HG03469 (cell line): ENCODE measurements around the gene TPM2.

Source experiments
- ATAC-seq: cut with Tn5 transposase; IDR thresholded peaks from one replicate; pipeline ENCODE4 v1.9.1; 2021; ENCODE audit warnings: mild to moderate bottlenecking, moderate library complexity, moderate number of reproducible peaks; ENCODE audit not compliant: unreplicated experiment

TPM2 gene

DNA sequence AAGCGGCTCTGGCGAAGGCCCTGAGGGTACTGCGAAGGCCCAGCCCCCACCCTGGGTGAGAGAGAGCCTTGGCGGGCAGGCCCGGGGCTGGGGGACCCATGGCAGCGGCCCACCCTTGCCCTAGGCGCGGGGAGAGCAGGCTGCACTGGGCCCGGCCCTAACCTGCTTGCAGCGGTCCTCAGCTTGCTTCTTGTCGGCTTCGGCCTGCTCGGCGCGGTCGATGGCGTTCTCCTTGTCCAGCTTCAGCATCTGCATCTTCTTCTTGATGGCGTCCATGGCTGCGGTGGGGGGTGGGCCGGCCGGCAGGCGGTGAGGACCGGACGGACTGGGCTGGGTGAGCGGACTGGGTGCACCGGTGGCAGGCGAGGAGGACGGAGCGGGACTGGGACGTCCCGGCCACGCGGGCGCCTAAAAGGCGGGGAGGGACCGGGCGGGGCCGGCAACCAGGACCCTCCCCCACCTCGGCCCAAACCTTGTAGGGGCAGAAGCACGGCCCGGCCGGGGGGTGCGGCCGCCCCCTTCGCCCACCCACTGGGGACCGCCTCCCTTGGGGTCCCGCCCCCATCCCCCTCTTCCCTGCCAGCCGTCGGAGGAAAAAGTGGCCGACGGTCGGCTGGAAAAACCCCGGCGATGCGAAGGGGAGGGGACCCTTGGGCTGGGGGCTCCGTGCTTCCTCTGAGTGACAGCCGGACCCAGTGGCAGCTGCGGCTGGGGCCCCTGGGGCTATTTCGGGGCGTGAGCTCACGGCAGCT is at the start of gene TPM2:
Gene TPM2 (minus strand): TSS at position 384 of the 752 bp plus-strand sequence. CDS start 108 bp downstream, at position 276.
- ATAC-seq = no peak

GRCh38 chr9:35738924-35739323 is 49.2 kb upstream of the TPM2 start:
- no peak for ATAC-seq

DNA sequence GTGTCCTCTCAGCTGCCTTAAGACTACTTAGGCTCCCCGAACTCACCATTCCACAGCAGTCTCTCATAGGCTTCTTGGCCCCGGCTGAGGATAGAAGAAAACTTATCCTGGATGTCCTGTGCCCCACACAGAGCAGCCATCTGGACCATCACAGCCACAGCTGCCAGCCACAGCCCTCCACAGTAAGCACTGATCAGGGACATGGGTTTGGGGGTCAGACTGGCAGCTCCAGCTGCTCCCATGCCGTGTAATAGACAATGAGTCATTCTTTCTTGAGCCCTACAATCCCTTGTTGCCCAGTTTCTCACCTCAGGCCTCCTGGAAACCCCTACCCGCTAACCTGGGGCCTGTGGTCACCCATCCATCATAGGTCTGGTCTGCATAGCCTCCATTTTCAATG is 48.5 kb upstream of the TPM2 start:
- ATAC-seq = no peak

DNA sequence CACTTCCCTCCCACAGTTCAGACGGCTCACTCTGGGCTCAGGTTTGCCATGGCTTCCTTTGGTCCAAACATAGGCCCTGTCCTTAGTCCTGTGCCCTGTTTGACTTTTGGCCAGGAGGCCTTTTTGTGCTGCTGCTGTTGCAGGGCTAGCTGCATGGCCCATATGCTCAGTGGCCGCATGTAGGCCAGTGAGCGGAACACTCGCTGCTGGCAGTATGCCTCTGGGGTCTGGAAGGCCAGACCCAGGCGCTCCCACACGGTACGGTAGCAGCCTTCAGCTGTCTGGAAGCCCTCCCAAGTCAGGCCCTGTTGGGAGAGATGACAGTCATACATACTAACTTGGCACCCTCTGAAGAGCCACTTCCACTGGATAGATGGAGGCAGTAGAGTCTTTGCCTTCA is 47.4 kb upstream of the TPM2 start:
- no peak for ATAC-seq

GRCh38 chr9:35736201-35736633 is 46.5 kb upstream of the TPM2 start:
- no peak for ATAC-seq

DNA sequence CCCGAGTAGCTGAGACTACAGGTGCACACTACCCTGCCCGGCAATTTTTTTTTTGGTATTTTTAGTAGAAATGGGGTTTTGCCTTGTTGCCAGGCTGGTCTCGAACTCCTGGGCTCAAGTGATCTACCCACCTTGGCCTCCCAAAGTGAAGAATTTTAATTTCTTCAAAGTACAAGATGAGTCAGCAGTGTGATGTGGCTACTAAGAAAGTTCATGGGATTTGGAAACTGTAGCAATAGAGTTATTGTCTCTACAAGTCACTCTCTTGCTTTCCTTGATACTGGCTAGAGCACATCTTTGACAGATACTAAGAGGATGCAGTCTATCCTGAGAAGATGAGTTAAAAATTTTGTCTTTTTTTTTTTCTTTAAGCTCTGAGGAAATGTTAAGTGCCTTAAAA is 44.4 kb upstream of the TPM2 start:
- no peak for ATAC-seq

- no peak for ATAC-seq
Observed at GRCh38 chr9:35732800-35733541, 43.2 kb upstream of the TPM2 start.

DNA sequence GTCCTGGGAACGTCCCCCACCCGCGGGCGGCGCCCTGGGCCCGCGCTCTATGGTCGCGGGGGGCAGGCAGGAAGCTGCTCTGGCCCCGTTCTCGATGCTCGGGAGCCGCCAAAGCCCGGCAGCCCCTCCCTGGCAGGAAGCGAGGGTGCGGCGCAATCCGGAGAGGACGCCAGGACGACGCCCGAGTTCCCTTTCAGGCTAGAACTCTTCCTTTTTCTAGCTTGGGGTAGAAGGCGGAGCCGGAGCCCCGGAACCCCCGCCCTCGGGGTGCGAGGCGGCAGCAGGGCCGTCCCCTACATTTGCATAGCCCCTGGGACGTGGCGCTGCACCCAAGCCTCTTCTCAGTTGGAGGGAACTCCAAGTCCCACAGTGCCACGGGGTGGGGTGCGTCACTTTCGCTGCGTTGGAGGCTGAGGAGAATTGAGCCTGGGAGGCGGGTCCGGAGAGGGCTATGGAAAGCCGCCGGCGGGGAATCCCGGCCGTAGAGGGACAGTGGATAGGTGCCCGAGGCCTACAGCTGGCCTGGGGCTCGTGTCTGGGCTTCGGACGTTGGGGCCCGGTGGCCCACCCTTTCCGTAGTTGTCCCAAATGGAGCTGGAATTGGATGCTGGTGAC is 42.6 kb upstream of the TPM2 start, which contains the start of the genes CREB3 and TLN1:
Gene CREB3 (plus strand): TSS at position 482 of the 615 bp plus-strand sequence. CDS start 107 bp downstream, at position 589.
Gene TLN1 (minus strand): TSS at position 11 of the 615 bp plus-strand sequence. CDS start 6,501 bp downstream, outside the sequence.
- peak; percentile 69 for ATAC-seq

DNA sequence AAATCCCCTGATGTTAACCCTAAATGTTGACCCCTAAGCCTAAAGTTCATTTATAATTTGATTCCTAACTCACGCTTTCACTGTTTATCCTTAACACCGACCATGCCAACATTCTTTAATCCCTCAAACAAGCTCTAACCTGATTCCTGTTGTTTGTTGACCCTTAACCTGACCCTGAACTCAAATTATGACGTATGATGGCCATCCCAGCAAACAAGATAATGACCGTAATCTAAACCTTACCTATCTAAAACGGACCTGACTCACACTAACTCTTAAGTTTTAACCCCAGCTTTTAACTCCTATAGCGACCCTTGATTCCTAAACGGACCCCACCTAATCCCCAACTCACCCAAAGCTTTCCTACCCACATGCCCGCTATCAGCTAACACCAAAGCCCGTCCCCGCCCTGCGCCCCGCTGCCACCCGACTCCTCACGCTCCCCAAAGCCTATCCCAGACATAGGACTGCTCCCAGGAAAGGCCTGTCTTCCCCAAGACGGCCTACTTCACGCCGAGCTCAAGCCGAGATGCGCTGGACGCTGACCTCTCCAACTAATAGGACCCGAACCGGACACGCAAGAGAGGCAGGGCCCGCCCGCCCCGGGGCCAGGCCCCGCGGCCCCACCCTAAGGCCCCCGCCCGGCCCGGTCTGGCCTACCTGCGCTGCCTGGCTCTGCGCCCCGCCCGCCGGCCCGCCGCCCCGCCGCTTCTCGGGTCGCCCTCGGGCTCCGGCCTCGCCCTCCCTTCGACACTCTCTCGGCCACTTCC is 41.9 kb upstream of the TPM2 start:
- no peak for ATAC-seq

DNA sequence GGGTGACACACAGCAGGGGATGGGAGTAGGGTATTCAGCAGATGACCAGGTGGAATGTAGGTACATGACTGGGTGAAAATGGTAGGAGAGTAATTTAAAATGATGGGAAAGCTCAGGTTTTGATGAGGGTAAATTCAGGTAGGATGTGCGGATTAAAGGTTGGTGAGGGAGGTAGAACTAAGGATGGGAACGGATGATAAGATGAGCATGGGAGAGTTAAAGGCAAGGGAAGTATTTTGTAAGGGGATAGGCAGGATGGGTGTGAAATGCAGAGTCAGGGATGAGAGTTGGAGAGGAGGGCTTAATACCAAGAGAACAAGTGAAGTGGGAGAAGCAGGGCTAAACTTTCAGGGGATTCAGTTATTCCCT is 40.7 kb upstream of the TPM2 start:
- no peak for ATAC-seq

- no peak for ATAC-seq
Observed at GRCh38 chr9:35729700-35730485, 40.2 kb upstream of the TPM2 start.

- ATAC-seq = no peak
Observed at GRCh38 chr9:35729101-35729500, 39.4 kb upstream of the TPM2 start.

GRCh38 chr9:35728041-35728971 is 38.6 kb upstream of the TPM2 start:
- no peak for ATAC-seq

GRCh38 chr9:35727676-35728040 is 37.9 kb upstream of the TPM2 start:
- ATAC-seq = no peak

GRCh38 chr9:35726931-35727330 is 37.2 kb upstream of the TPM2 start:
- ATAC-seq = no peak

- no peak for ATAC-seq
Observed at GRCh38 chr9:35725362-35725761, 35.6 kb upstream of the TPM2 start.

DNA sequence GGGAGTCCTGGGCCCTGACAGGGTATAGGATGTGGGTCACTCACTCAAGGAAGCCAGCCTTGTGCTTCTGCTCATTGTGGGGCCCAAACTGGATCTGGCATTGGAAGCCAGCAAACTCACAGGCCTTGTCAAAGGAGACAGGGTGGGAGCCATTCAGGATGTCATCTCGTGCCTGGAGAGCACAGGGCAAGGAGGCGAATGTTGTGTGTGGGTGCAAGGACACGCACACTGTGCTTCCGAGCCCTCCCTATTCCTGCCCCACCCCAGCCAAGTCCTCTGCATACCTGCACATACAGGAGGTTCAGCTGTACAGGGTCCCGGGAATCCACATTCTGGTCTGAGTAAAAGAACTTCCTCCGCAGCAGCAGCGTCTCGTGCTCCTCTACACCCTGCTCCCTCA is 34.2 kb upstream of the TPM2 start:
- no peak for ATAC-seq

DNA sequence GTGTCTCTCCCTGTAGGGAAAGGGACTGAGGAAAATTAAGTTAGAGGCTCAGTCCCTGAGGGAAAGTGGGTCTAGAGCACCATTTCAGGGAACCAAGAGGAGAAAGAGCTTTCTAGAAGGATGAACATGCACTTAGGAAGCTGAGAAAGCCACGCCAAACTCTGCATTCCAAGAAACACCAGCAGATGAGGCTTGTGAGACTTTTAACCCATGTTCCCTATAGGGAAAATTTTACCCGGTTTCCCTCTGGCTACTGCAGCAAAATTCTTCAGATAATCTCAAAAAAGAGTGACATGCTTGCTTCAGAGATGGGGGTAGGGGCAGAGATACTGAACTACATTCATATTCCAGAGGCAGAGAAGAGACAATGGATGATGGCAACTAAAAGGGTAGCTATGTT is 33.7 kb upstream of the TPM2 start:
- no peak for ATAC-seq

- ATAC-seq = no peak
Observed at GRCh38 chr9:35719546-35719945, 29.8 kb upstream of the TPM2 start.
